Activated naive CD8-positive, alpha-beta T cell treated with anti-CD3 and anti-CD28 coated beads, Interleukin-2, amount 50 U/mL, for 16 hours (primary cell): Measurements from ENCODE around the gene JMJD7.
A peak's percentile ranks its signal among the peaks of the same experiment; 100 is the strongest.

Experiments used
- DNase-seq: peaks from one replicate; pipeline ENCODE4 v3.0.0-alpha.2; 2020; ENCODE audit warnings: low read depth, low spot score

JMJD7 gene

DNA sequence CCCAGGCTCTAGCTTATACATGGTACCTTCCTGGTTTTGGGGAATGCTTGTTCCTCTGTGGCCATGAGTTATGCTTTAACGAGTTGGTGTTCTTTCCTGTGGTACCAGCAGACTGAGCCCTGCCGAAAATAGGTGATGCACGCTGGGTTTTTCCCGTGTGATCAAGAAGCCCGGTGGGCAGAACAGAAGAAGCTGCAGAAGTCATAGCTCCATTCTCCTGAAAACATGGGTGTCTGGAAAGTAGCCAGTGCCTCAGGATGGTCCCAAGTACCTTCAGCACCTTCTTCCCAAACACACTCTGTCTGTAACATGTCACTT lies 28.4 kb upstream of the JMJD7 start:
- no peak for DNase-seq

DNA sequence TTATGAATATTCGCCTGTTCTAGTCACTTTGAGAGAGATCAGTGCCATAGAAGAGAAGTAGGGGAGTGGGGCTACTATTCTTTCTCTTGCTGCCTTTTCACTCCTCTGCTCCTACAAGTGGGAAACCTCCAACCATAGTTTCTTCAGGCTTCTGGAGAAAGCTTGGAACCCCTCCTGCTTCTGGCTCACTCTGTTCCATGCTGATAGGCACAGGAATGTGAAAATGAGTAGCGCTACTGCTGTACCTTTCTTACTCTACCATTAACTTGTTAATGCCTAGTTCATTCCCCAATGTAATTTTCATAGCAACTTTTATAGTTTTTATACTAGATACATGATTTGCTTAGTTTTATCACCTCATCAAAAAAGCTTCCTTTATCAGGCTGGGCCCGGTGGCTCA lies 26.7 kb upstream of the JMJD7 start:
- no peak for DNase-seq

DNA sequence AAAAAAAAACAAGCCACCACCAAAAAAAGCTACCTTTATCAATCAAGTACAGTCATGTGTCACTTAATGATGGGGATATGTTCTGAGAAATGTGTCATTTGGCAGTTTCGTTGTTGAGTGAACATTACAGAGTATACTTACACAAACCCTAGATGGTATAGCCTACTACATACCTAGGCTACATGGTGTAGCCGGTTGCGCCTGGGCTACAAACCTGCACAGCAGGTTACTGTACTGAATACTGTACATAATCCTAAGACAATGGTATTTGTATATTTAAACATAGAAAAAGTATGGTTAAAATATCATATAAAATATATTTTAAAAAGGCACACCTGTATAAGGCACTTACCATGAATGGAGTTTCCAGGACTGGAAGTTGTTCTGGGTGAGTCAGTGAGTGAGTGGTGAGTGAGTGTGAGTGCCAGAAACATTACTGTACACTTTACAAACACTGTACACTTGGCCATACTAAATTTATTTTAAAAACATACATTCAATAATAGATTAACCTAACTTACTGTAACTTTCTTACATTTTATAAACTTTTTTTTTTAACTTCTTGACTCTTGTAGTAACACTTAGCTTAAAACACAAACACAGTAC lies 25.9 kb upstream of the JMJD7 start:
- DNase-seq = no peak

DNA sequence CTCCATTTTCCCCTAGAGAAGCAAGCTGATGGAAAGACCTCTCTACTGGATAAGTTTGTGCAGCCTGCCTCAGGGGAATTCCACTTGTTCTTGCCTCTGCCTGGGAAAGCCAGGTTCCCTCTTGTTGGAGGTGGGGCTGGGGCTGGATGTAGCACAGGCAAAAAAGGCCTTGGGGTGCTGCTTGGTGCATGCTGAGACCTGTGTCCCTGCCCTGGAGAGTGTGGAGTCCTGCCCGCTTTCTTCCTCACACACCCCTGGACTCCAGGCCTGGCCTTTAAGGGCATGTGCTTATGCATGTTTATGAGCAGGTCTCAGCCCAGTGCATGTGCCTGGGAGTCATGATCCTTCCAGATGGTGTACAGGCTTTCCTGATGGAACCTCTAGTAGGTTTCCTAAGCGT lies 23.5 kb upstream of the JMJD7 start:
- no peak for DNase-seq

DNA sequence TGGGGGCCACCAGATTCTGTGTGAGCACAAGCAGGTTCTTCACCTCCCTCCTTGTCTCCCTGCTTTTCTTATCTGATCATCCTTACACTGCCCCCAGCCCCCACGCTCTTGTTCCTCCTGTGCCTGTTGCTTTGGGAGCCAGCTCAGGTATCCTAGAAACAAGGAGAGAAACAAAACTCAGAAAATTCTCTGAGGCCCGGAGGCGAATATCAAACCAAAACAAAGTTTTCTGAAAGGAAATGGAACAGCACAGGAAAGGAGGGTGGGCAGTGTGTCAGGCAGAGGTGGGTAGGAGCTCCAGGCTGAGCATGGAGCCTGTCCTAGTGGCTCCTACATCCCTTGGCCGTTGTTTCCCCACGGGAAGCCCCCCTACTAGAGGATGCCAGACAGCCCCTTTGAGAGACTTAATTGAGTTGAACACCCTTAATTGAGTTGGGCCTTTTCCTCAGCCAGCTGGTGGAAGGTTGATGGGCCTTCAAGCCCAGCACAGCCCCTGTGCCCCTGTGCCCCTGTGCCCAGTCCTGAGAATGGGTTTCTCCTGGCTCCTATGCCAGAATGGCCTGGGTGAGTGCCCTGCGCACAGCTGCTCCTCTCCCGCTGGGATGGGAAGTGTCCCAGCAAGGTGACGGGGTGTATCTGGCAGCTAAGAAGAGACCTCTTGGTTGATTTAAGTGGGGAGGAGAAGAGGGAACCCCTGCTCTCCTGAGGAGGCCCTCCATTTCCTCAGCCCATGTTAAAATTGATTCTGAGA lies 22.8 kb upstream of the JMJD7 start:
- no peak for DNase-seq

DNA sequence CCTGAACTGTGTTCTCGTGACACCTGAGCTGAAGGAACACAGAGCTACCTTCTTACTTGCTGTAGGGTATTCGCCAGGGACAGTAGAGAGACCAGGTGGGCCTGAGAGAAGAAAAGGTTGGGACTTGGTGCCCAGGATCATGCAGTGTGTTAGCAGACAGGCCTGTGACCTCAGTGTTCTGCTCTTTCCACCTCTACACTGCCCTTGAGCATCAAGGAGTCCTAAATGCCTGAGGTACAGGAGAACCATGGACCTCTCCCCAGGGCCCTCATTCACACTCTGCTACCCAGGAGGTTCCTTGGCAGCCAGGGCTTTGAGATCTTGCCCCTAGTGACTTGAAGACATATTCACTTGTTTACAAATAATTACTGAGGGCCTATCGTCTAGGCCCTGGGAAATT lies 22.2 kb upstream of the JMJD7 start:
- no peak for DNase-seq

DNA sequence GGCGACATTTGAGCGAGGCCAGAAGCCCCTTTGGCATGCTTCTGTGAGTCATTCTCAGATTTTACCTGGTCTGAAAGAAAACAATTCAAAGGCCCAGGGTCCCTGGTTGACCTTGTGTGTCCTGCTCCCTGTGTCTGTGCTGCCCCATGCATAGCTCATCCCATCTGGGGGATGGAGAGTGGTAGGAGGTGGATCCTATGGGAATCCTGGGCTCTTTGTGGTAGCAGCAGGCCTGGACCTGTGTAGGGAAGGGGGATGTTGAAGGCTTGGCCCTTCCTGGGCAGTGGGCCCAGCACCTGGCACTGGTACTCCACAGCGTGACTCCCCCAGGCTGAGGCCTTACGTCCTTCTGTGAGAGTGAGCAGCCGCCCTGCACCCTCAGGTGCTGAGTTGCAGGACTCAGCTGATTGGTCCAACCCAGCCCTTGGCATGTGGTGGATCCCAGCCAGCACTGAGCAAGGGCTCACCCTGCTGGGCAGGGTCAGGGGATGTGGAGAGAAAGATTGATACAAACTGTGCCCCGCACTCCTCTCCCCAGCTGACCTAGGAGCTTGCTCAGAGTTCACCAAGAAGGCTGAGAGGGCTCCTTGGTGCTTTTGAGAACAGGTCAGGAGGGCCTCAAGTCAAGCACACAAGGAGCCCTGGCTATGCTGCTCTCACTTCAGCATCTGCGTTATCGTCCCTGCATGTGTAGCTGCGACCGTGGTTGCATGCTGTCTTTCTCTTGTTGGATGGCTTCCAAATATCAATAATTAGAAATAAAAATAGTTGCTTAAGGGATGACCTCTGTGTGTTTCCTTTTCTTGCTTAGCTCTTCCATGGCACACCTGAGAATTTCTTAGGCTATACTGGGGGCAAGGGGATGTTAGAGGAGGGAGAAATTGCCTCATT lies 21.4 kb upstream of the JMJD7 start:
- DNase-seq = no peak

DNA sequence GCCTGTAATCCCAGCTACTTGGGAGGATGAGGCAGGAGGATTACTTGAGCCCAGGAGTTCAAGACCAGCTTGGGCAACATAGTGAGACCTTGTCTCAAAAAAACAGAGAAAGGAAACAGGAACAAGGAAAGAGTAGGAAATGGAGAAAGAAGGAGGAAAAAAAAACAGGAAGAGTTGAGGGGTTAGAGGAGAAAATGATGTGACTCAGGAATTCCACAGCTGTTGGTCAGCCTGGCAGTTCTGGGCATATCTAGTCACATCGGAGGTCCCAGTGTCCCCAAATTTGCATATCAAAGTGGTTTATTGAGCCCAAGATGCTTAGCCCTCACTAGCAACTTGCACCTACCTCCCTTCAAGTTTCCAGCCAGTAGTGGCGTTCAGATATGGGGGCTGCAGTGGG lies 18.8 kb upstream of the JMJD7 start:
- no peak for DNase-seq

DNA sequence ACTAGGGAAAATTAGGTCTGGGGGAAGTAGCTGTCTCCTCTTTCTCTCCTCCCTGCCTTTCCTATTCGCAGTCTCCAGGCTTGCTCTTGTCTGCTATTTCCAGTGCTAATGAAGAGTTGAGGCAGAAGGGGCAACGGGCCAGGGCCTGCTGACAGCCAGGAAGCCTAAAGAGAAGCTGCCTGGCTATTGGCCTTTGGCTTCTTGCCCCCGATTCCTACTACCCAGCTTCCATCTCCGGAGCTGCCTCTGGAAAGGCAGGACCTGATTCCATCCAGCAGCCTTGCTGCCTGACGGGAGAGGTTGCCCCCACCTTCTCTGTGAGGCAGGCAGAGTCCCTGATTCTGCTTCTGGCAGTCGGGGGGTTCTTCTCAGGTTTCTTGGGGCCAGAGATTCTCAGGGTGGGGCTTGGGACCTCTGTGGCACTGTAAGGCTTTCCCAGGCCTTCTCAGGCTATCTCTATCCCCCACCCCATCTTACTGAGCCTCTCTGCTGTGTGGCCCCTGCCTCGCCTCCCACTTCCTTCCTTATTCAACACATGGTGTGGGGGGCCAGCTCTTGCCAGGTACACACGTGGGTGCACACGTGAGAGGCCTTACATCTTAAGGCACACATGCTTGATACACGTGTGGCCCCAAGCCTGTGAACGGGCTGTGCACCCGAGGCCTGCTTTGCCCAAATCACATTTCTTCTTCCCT lies 18.2 kb upstream of the JMJD7 start:
- DNase-seq = no peak

DNA sequence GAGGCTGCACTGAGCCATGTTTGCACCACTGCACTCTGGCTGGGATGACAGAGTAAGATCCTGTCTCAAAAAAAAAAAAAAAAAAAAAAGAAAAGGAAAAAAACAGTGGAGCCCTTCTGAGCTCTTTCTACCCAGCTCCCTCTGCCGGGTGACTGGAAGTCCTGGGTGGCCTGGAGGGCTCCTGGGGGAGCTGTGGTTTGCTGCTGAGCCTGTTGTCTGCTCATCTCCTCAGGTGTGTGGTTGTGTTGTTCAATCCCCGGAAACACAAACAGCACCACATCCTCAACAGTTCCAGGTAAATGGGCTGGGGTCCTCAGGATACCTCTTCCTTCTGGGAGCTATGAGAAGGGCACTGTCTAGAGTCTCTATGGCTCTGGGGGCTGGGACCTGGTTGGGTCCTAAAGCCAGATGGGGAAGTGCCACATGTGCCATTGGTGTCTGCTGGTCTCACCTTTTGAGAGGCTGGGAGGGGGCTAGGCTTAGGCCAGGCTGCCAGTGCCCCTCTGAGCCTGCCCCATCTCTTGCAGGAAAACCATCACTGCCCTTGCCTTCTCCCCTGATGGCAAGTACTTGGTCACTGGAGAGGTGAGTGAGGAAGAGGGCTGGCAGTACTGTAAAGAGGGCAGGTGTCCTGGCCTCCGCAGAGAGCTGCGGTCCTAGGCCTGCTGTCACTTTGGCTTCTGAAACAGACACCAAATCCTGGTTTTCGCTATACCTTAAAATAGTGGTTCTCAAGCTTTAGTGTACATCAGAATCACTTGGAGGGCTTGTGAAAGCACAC lies 17.1 kb upstream of the JMJD7 start:
- DNase-seq = no peak

DNA sequence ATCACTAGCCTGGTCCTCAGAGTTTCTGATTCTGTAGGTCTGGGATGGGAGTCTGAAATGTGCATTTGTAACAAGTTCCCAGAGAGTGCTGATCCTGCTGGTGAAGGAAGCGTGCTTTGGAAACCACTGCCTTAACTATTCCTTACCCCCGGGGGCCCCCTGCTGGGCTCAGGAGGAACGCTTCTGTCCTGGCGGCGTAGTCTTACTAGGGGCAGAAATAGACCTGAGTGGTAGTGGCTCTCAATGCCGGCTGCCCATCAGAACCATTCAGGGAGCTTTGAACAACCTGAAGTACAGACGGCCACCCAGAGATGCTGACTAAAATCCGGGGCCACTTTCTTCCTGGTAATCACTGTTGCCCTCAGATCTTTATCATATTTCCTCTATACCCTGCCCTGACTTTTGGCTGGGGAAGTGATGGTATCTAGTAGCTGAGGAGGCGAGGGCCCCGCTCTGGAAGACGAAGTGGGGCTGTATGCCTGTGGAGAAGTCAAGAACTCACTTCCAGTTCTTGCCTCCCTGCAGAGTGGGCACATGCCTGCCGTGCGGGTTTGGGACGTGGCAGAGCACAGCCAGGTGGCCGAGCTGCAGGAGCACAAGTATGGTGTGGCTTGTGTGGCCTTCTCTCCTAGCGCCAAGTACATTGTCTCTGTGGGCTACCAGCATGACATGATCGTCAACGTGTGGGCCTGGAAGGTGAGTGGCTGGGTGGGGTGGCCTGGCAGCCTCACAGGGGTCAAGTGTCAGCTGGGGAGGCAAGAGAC lies 16.3 kb upstream of the JMJD7 start:
- peak; percentile 34 for DNase-seq

DNA sequence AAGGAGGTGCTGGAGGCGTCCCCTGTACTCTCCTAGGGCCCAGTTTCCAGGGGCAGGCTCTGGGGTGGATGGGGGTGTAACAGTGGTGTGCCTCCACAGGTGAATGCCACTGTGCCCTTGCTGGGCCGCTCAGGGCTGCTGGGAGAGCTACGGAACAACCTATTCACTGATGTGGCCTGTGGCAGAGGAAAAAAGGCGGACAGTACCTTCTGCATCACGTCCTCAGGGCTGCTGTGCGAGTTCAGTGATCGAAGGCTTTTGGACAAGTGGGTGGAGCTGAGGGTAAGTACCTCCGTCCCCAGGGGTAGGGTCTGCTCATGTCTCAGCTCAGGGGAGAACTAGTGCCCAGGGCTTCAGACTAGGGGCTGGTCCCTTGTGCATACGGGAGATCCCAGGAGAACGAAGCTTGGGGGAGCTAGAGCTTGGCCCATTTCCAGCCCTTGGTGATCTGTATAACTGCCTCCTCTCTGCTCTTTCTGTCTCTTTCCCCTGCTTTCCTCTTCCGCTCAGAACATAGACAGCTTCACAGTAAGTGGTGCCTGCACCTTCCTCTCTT lies 15.0 kb upstream of the JMJD7 start:
- DNase-seq = no peak

DNA sequence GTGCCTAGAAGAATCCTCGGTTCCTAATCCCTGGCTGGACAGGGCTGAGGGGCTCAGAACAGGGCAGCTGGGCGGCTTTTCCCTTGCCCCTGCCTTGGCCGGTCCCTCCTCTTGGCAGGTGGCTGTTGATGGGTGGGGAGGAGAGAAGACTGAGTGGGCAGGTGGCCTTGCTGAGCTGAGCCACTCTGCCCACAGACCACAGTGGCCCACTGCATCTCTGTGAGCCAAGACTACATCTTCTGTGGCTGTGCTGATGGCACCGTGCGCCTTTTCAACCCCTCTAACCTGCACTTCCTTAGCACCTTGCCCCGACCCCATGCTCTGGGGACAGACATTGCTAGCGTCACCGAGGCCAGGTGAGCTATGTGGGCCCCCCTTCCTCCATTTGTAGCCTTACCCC lies 14.5 kb upstream of the JMJD7 start:
- no peak for DNase-seq

DNA sequence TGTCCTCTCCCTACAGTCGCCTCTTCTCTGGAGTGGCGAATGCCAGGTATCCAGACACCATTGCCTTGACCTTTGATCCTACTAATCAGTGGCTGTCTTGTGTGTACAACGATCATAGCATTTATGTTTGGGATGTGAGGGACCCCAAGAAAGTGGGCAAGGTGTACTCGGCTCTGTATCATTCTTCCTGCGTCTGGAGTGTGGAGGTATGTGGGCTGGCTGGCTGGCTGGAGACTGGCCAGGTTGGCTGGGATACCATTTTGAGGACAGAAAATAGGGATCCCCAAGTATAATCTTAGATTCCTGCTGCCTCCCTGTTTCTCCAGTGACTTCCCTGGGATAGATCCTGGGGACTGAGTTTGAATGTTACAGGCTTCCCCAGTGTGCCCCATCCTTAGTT lies 13.4 kb upstream of the JMJD7 start:
- DNase-seq = no peak

DNA sequence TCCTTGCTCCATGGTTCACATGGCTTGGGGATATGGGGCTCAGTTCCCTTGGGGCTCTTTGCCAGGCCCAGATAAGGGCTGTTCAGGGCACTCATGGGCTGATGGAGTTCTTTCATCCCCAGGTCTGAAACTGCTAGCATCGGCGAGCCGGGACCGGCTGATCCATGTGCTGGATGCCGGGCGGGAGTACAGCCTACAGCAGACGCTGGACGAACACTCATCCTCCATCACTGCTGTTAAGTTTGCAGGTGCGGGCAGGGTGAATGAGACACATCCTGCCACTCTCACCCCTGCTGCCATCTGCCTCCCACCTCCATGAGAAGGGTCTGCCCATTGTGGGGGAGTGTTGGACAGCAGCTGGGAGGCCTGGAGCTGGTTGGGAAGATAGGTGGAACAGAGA lies 11.1 kb upstream of the JMJD7 start:
- DNase-seq = no peak

DNA sequence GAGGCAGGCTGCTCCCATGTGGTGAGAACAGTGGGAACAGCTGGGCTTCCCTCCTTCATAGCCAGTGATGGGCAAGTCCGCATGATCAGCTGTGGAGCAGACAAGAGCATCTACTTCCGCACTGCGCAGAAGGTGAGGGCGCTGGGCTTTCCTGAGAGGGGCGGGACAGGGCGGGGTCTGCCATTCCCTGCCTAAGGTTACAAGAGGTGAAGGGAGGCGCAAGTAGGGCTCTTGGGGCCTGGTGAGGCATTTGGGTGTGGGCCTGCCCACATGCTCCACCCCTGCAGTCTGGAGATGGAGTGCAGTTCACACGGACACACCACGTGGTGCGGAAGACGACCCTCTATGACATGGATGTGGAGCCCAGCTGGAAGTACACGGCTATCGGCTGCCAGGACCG lies 10.6 kb upstream of the JMJD7 start:
- no peak for DNase-seq

DNA sequence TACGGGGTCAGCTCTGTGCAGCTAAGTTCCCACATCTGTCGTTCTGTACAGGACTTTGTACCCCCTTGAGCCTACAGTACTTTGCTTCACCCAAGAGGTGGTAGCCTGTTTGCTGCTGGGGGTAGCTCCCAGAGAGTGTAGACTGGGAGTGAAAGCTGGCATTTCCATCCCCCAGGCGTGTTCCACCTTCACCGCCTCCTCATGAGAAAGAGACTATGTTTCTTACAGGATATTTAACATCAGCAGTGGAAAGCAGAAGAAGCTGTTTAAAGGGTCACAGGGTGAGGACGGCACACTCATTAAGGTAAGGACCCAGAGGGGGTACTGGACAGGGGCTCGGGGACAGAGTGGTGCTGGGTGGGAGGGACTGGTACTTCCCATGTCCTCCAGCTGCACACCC lies 10.1 kb upstream of the JMJD7 start:
- no peak for DNase-seq

DNA sequence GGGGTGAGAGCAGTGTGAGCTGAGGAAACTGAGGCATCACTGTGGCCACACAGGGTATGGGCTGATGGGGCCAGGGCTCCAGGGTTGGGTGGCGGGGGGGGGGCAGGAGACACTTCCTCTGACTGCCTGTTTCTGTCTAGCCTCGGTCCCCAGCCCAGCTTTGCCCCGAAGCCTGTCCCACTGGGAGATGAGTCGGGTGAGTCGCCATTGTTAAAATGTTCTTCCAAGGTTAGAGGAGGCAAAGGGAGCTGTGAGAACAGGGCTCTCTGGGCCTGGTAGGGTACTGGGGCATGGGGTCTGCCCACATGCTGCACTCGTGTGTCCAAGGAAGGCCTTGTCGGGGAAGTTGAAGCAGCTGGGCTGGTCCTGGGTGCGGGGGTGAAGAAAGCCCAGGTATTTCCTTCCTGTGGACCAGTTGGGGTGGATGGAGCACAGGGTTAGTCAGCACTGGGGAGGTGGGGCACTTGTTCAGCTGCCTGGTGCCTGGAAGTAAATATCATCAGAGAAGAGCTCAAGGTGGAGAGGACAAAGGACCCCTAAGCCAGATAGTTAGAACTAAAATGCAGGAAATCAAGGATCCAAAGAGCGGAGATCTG lies 8.3 kb upstream of the JMJD7 start:
- no peak for DNase-seq

DNA sequence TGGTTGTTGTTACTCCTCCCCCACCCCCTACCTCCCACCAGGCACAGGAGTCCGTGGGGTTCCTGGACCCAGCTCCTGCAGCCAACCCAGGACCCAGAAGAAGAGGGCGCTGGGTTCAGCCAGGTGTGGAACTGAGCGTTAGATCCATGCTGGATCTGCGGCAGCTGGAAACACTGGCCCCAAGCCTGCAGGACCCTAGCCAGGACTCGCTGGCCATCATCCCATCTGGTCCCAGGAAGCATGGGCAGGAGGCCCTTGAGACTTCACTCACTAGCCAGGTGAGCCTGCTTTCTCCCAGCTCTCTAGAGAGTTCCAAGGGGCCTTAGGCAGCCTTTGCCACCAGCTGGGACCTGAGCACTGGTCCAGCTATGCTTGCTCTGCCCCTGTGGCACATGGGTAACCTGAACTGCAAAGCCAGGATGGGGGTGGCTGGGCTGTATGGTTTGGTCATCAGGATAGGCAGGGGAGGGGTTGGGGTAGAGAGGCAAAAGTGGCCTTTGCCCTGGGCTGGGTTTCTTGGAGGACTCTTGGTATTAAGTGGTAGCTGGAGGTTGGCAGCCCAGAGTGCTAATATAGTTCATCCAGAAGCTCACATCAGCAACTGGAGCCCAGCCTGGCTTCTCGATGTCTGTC lies 7.0 kb upstream of the JMJD7 start:
- no peak for DNase-seq

DNA sequence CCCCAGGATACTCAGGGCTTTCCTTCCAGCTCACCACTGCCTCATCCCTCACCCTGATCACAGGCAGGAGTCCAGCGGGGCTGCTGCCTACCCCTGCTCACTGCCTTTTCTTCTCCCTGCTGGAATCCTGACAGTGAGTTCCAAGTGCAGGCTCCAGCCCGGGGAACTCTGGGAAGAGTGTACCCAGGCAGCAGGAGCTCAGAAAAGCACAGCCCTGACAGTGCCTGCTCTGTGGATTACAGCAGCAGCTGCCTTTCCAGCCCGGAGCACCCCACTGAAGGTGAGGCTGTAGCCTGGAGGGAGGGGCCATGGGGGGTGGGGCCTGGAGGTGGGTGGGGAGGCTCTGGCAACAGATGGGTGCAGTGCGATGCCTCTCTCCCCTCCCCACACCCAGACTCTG lies 6.1 kb upstream of the JMJD7 start:
- DNase-seq = no peak
